SKM-1 treated with dmso at 0.1 percent for 144 hours (cell line): ENCODE results near the gene PDK4.

Experiments used
- DNase-seq: peaks from one replicate; lab custom pipeline; 2025; ENCODE audit not compliant: unreplicated experiment; lab: John Stamatoyannopoulos, UW

The PDK4 gene

GRCh38 chr7:95535662-95536061, 60.7 kb downstream of the PDK4 start:
- DNase-seq, result no peak

GRCh38 chr7:95534796-95535195, 61.5 kb downstream of the PDK4 start:
- no peak for DNase-seq
